GM18519 (cell line): Measurements from ENCODE around the gene ULK2.
"Not testable (repeated sequence)": the region's sequence is repeated elsewhere in the genome, so short reads cannot be mapped to it uniquely, and the experiment has no call there.

Experiments used
- ATAC-seq: cut with Tn5 transposase; IDR thresholded peaks from one replicate; pipeline ENCODE4 v1.9.1; 2021; ENCODE audit warnings: mild to moderate bottlenecking, moderate library complexity; ENCODE audit not compliant: unreplicated experiment, low FRiP score

The ULK2 gene

GRCh38 chr17:19769946-19770652 lies 97.6 kb downstream of the ULK2 start:
- no peak for ATAC-seq

- ATAC-seq: no peak
Measured at GRCh38 chr17:19768046-19768782, 99.5 kb downstream of the ULK2 start.

GRCh38 chr17:19766421-19767270 lies 101.1 kb downstream of the ULK2 start:
- ATAC-seq: no peak

GRCh38 chr17:19766016-19766415 lies 101.7 kb downstream of the ULK2 start:
- ATAC-seq: no peak

- not testable (repeated sequence) for ATAC-seq
Measured at GRCh38 chr17:19763991-19764390, 103.7 kb downstream of the ULK2 start.

GRCh38 chr17:19763416-19763815 lies 104.3 kb downstream of the ULK2 start:
- no peak for ATAC-seq

GRCh38 chr17:19762515-19762961 lies 105.2 kb downstream of the ULK2 start:
- no peak for ATAC-seq

GRCh38 chr17:19760746-19761145 lies 107.0 kb downstream of the ULK2 start:
- no peak for ATAC-seq

GRCh38 chr17:19759568-19760549 lies 107.9 kb downstream of the ULK2 start:
- no peak for ATAC-seq

GRCh38 chr17:19757536-19758180 lies 110.1 kb downstream of the ULK2 start:
- ATAC-seq: no peak

GRCh38 chr17:19756546-19756945 lies 111.2 kb downstream of the ULK2 start:
- ATAC-seq: no peak

GRCh38 chr17:19755821-19756510 lies 111.8 kb downstream of the ULK2 start:
- no peak for ATAC-seq

GRCh38 chr17:19755392-19755791 lies 112.3 kb downstream of the ULK2 start:
- no peak for ATAC-seq

- no peak for ATAC-seq
Measured at GRCh38 chr17:19753661-19754463, 113.9 kb downstream of the ULK2 start.

- no peak for ATAC-seq
Measured at GRCh38 chr17:19753051-19753509, 114.7 kb downstream of the ULK2 start.

GRCh38 chr17:19752216-19753050 lies 115.3 kb downstream of the ULK2 start:
- ATAC-seq: no peak

GRCh38 chr17:19750835-19751234 lies 116.9 kb downstream of the ULK2 start:
- no peak for ATAC-seq
